Esophagus (tissue), 2 donors: ENCODE results near the gene C16orf86. TPM values are rescaled to one million over a fixed set of nuclear protein-coding genes. Genes with fewer than 3 reads are reported as not detected.

ENCODE experiments used
- H3K27ac ChIP-seq, 2 donors: one replicate each; pipeline ENCODE4 v1.5.1; 2013; ENCODE audit warnings: low read depth in 2 of 2, mild to moderate bottlenecking in 2 of 2, inconsistent platforms in 1 of 2, low read length in 1 of 2, moderate library complexity in 1 of 2
- H3K27me3 ChIP-seq, 2 donors: one replicate each; pipeline ENCODE4 v1.6.1; 2013; ENCODE audit warnings: low read length in 2 of 2, control low read depth in 1 of 2, mild to moderate bottlenecking in 1 of 2; ENCODE audit not compliant: insufficient read depth in 2 of 2, control insufficient read depth in 1 of 2
- H3K36me3 ChIP-seq, 2 donors: one replicate each; pipeline ENCODE4 v1.6.1; 2013; ENCODE audit warnings: low read length in 1 of 2; ENCODE audit not compliant: control insufficient read depth in 2 of 2, insufficient read depth in 2 of 2
- H3K4me1 ChIP-seq, 2 donors: one replicate each; pipeline ENCODE4 v1.6.1; 2013; ENCODE audit warnings: low read length in 1 of 2; ENCODE audit not compliant: control insufficient read depth in 2 of 2, insufficient read depth in 2 of 2
- H3K4me3 ChIP-seq, 2 donors: one replicate each; pipeline ENCODE4 v1.5.1; 2013; ENCODE audit warnings: low read length in 2 of 2, mild to moderate bottlenecking in 2 of 2, low read depth in 1 of 2, moderate library complexity in 1 of 2
- H3K9me3 ChIP-seq, 2 donors: one replicate each; pipeline ENCODE4 v1.6.1; 2013; ENCODE audit warnings: mild to moderate bottlenecking in 2 of 2, low read depth in 1 of 2, low read length in 1 of 2, moderate library complexity in 1 of 2; ENCODE audit not compliant: control insufficient read depth in 2 of 2, insufficient read depth in 1 of 2
- WGBS, 2 donors: extraction: QIAGEN DNeasy Blood & Tissue Kit; methylation state at CpG; one replicate each; pipeline ENCODE4 v1.1.7; 2013; 5-methylcytosine and 5-hydroxymethylcytosine counted together
- polyA plus RNA-seq, 2 donors: library from polyadenylated mRNA; stranded (reverse); fragments of 200-250 nt; gene quantifications; one replicate each; pipeline ENCODE4 v1.2.3, GENCODE V29; 2013
- donor health status: healthy with polysubstance abuse.
- donor health status: Bipolar disorder and iron deficiency.

Gene C16orf86
- polyA plus RNA-seq, 2 donors: 1.8 to 2.0 TPM

DNA sequence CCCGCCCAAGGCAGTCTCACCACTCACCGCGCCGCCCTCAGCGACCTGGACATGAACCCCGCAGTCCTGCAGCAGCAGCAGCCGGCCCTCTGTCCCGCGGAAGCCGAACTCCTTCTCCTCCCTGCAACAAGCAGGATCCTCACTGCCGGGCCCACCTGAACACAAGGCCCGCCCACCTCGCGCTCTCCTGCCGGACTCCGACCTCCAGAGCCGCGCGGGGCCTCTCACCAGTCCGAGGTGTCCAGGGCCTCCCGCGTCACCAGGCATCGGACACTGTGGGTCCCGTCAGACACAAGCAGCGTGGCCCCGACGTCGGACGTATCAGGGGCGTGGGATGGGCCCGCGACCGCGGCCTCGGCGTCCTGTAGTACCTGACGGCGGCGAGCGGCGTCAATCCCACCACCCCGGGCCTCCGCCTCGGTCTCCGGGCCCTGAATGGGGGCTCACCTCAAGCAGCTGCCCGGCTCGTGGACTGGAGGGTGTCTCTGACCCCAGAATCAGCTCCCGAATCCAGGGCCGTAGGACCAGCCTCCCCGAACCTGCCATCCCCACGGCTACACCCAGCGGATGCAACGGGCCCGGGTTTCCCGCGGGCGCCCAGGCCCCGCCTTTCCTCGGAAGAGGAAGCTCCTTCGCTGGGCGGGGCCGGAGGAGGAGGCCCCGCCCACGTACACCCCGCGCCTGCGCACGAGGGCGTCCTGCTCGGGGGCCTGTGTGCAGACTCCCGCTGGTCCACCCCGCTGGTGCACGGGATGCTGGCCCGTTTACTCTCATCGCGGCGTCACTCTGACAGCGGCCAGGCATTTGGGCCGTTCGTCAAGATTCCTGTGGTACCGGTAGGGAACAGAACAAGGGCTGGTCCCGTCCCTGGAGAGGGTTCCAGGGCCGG, 6.7 kb upstream of the C16orf86 start, which contains the start of gene ACD:
Gene ACD, minus strand, starts transcription at position 586 of the 889 bp plus-strand sequence. Its CDS starts 40 bp downstream, at position 546.
- H3K36me3 ChIP-seq: peaks cover 2 to 17% of the 10 kb centered on the region in 2 donors
- H3K4me1 ChIP-seq: peaks cover 0 to 18% of the 10 kb centered on the region in 2 donors
- no peaks in the 10 kb centered on the region for H3K9me3 ChIP-seq
- peak within 1 kb of the TSS; percentile 66 to 85 for H3K4me3 ChIP-seq
- peak within 1 kb of the TSS; percentile 88 to 91 for H3K27ac ChIP-seq
- 0% methylated on average over 82 to 83 of the region's 83 CpGs for WGBS, 2 donors
- no peaks in the 10 kb centered on the region for H3K27me3 ChIP-seq

DNA sequence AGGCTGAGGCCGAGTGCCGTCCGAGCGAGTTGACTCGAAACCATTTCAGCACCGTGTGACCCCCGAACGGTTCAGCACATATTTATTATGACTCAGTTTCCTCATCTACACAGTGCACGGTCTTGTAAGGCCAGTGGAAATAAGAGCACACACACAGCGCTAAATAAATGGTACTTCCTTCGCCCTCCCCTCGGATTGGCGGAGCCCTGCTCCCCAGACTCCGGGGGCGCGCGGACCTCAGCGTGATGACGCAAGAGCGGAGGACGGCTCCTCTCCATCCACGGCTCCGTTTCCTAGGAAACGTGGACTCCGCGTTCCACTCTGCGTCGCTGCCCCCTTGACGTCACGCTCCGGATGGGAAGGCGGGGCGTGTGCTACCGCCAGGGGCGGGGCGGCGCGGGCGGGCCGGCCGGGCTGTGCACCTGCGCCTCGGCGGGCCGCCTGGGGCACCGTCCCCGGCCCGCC, 6.0 kb upstream of the C16orf86 start, which contains the start of gene PARD6A:
Gene PARD6A, plus strand, starts transcription at position 397 of the 465 bp plus-strand sequence. CDS start 79 bp downstream, outside the sequence.
- H3K36me3 ChIP-seq: peaks cover 2 to 17% of the 10 kb centered on the region in 2 donors
- peak within 1 kb of the TSS; percentile 88 to 91 for H3K27ac ChIP-seq
- H3K9me3 ChIP-seq: no peaks in the 10 kb centered on the region
- H3K4me1 ChIP-seq: peaks cover 0 to 18% of the 10 kb centered on the region in 2 donors
- no peaks in the 10 kb centered on the region for H3K27me3 ChIP-seq
- 0% methylated on average over 48 of the region's 48 CpGs for WGBS, 2 donors
- peak within 1 kb of the TSS; percentile 66 to 85 for H3K4me3 ChIP-seq

DNA sequence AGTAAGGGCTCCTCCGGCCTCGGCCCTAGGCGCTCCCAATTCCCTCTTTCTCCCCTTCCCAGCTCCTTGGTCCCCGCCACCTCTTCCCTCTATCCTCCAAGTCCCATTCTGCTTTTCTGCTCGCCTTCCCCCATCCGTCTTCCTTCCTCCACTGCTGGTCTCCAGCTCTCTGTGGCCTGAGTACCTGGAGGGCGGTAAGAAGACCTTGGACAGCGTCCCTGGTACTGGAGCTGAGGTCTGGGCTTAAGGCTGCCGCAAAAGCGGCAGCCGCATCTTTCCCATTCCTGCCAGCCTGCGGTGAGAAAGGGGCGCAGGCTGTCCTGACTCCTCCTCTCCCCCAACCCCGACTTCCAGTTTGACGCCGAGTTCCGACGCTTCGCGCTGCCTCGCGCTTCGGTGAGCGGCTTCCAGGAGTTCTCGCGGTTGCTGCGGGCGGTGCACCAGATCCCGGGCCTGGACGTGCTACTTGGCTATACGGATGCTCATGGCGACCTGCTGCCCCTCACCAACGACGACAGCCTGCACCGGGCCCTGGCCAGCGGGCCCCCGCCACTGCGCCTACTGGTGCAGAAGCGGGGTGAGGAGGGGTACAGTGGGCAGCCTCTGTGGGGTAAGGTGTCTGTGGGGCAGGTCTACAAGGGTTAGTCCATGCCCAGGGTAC, 5.4 kb upstream of the C16orf86 start:
- Histone ChIP-seq H3K9me3 (no peaks in the 10 kb centered on the region), H3K27me3 (no peaks in the 10 kb centered on the region), H3K4me3 (peak overlapping the region; percentile 66 to 85), H3K27ac (peak overlapping the region; percentile 84 to 86), H3K4me1 (peaks cover 4 to 24% of the 10 kb centered on the region in 2 donors), H3K36me3 (peaks cover 2 to 15% of the 10 kb centered on the region in 2 donors)
- WGBS, 2 donors: 13 to 17% methylated on average over 39 of the region's 39 CpGs

DNA sequence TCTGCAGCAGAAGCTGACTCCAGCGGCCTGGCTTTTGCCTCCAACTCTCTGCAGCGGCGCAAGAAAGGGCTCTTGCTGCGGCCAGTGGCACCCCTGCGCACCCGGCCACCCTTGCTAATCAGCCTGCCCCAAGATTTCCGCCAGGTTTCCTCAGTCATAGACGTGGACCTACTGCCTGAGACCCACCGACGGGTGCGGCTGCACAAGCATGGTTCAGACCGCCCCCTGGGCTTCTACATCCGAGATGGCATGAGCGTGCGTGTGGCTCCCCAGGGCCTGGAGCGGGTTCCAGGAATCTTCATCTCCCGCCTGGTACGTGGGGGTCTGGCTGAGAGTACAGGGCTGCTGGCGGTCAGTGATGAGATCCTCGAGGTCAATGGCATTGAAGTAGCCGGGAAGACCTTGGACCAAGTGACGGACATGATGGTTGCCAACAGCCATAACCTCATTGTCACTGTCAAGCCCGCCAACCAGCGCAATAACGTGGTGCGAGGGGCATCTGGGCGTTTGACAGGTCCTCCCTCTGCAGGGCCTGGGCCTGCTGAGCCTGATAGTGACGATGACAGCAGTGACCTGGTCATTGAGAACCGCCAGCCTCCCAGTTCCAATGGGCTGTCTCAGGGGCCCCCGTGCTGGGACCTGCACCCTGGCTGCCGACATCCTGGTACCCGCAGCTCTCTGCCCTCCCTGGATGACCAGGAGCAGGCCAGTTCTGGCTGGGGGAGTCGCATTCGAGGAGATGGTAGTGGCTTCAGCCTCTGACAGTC, 4.5 kb upstream of the C16orf86 start:
- WGBS, 2 donors: 91 to 93% methylated on average over 34 of the region's 34 CpGs
- no peak overlapping the region for H3K27ac ChIP-seq
- no peak overlapping the region for H3K4me3 ChIP-seq
- no peaks in the 10 kb centered on the region for H3K9me3 ChIP-seq
- no peaks in the 10 kb centered on the region for H3K27me3 ChIP-seq
- peaks cover 5 to 27% of the 10 kb centered on the region in 2 donors for H3K4me1 ChIP-seq
- peaks cover 2 to 7% of the 10 kb centered on the region in 2 donors for H3K36me3 ChIP-seq

DNA sequence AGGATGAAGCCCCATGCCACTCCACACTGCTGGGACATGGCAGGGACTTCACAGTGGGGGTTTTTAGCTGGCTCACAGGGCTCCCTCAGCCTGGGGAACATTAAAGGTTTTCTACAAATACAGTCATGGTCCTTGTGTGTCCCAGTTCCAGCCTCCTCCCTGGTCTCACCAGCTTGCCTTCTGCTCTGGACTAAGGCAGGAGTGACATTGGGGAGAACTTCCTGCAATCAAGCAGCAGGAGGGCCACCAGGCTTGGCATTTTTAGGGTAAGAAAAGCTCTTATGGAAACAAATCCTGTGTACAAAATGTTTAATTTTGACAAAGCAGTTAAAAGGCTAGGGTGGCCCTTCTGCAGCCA, 4.0 kb upstream of the C16orf86 start:
- H3K9me3 ChIP-seq: no peaks in the 10 kb centered on the region

DNA sequence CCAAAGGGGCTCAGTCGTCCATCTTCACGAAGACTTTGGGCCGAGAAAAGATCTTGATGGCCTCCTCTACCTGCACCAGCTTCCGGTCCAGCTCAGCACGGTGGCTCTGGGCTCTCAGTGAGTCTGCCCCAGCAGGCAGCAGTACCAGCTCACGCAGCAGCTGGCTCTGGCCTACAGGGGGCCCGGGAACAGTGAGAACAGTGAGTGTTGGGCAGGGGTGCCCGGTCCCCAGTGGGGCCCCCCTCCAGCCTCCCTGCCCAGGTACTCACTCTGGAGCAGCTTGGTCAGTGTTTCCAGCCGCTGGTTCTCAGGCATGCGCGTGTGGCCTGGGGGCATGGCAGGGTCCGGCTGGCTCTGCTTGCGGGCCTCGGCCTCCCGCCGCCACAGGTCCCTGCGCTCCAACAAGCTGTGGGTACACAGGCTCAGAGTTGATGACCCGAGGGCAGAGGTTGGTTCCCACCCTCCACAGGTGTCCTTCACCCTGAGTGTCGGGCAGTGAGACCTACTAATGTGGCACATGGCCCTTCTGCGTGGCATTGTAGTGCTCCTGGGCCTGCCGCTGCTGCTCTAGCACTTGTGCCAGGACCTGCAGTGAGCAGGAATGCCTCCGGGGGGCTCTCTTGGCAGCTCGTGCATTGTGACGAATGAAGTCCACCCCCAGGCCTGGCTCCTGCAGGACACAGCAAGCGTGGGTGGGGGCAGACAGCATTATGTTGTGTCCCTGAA, 3.3 kb upstream of the C16orf86 start:
- Histone ChIP-seq H3K27ac (no peak overlapping the region), H3K4me3 (no peak overlapping the region), H3K27me3 (no peaks in the 10 kb centered on the region), H3K36me3 (peaks cover 2 to 6% of the 10 kb centered on the region in 2 donors), H3K9me3 (no peaks in the 10 kb centered on the region), H3K4me1 (peaks cover 15 to 36% of the 10 kb centered on the region in 2 donors)
- 67 to 79% methylated on average over 25 of the region's 25 CpGs for WGBS, 2 donors

More for the DNA sequence above, 4.0 kb upstream of the C16orf86 start:
- Histone ChIP-seq H3K4me3 (no peak overlapping the region), H3K27me3 (no peaks in the 10 kb centered on the region), H3K4me1 (peaks cover 11 to 32% of the 10 kb centered on the region in 2 donors), H3K36me3 (peaks cover 2 to 6% of the 10 kb centered on the region in 2 donors), H3K27ac (no peak overlapping the region)

DNA sequence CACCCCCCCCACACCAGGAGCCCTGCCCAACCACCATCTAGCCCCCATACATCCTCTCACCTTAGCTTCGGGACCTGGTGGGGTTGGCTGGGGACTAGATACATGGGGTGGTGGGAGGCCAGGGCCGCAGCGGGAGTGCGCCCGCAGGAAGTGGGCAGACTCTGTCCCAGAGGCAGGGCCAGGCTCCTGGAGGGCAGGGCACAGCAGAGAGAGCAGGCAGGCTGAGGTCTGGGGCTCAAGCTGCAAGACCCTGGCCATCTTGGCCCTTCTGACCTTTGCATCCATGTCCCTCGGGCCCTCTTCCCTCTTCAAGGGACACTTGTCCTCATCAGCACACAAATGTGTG, 2.8 kb upstream of the C16orf86 start:
- WGBS, 2 donors: 81 to 93% methylated on average over 6 of the region's 6 CpGs
- Histone ChIP-seq H3K36me3 (peaks cover 2 to 6% of the 10 kb centered on the region in 2 donors), H3K27ac (no peak overlapping the region), H3K27me3 (no peaks in the 10 kb centered on the region), H3K9me3 (no peaks in the 10 kb centered on the region), H3K4me3 (no peak overlapping the region), H3K4me1 (peaks cover 16 to 35% of the 10 kb centered on the region in 2 donors)

DNA sequence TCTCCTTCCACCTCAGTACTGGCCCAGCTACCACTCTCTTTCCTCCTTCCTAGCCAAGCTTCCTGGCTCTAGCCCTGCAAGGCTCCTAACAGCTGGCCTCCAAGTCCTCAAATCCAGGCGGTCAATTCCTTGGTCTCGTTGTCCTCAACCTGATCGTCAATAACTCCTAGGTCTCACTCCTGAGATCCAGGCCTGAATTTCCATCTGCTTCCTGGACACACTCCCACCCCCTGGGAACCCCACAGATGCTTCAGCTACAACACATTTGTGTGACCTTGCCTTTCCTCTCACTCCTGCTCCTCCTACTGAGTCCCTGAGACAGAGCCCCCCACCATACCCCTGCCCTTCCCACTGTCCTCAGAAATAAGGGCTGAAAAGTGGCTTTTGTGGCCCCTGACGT, 2.4 kb upstream of the C16orf86 start:
- WGBS, 2 donors: 75 to 82% methylated on average over 4 of the region's 4 CpGs

More for the DNA sequence above, 2.4 kb upstream of the C16orf86 start:
- H3K27me3 ChIP-seq: no peaks in the 10 kb centered on the region
- H3K4me1 ChIP-seq: peaks cover 16 to 31% of the 10 kb centered on the region in 2 donors
- H3K36me3 ChIP-seq: peaks cover 2 to 6% of the 10 kb centered on the region in 2 donors
- H3K4me3 ChIP-seq: no peak overlapping the region
- H3K27ac ChIP-seq: no peak overlapping the region
- no peaks in the 10 kb centered on the region for H3K9me3 ChIP-seq
